ENCODE data around the gene TBC1D17. TPM values are rescaled to one million over a fixed set of nuclear protein-coding genes. Genes with fewer than 3 reads are reported as not detected.
A peak's percentile ranks its signal among the peaks of the same experiment; 100 is the strongest.

TBC1D17 gene
- total and polyA plus RNA-seq, 2 of the 13 experiments (the other 11 are each of a cell fraction or from before 2014, with no cell fraction given): 9.7 to 16.9 TPM

DNA sequence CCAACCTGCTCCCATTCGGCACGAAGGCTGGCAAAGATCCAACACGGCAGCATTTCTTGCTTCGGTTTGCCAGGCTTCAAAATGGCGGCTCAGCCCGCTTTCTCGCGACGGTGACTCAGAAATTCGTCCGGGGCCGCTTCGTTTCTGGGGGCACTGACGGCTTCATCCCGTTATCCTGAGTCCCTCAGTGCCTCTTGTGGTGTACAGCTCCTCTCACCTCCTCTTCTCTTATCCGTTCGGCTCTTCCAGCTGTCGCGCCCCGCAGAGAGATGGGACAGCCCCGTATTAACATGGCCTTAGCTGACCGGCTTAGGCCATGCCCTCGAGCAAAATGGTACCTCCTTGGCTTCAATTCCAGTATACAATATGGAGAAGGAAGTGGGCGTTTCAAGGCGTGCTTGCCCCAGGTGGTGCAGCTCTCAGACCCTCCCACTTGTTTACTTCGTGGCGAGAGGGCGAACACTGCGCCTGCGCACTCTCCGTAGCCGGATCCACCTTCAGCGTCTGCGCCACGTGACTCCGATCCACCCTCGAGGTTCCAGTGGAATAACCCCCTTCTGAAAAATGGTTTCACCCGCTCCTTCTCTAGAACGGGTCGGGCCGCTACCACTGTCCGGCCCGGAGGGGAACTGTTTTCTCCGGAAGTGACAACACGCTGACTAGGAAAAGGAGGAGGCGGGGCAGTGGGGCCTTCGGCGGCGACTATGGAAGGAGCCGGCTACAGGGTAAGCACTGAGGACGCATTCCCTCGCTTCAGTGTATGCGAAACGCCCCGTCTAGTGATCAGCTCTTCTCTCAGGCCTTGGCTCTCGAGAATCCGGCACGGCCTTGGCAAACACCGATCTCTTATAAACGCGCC, at the start of gene TBC1D17, which contains the start of gene AKT1S1 (continued):
- TF ChIP-seq KDM5A (IDR thresholded peaks at IDR 0.05; ENCODE audit: borderline replicate concordance, low read length) (peak; percentile 84), KMT2A (CRISPR knock-in tag; IDR thresholded peaks at IDR 0.05) (no peak), ZSCAN22 (CRISPR knock-in tag; IDR thresholded peaks at IDR 0.05) (no peak), MYC (CRISPR knock-in tag; IDR thresholded peaks at IDR 0.05; ENCODE audit: borderline replicate concordance) (peak; percentile 86), RARG (CRISPR knock-in tag; IDR thresholded peaks at IDR 0.05; ENCODE audit: low read depth) (no peak), NRL (CRISPR knock-in tag; IDR thresholded peaks at IDR 0.05; ENCODE audit: borderline replicate concordance) (no peak), PCBP1 (IDR thresholded peaks at IDR 0.05; ENCODE audit: borderline replicate concordance, low read depth, low read length) (no peak; the same call in 1 of the 2 replicates), MTA1 (CRISPR knock-in tag; IDR thresholded peaks at IDR 0.05; ENCODE audit: borderline replicate concordance) (no peak), ZNF10 (CRISPR knock-in tag; IDR thresholded peaks at IDR 0.05; ENCODE audit: borderline replicate concordance, low read depth) (no peak), FOXM1 (CRISPR knock-in tag; IDR thresholded peaks at IDR 0.05) (no peak), GABPB1 (CRISPR knock-in tag; IDR thresholded peaks at IDR 0.05) (peak; percentile 95), HOXD1 (CRISPR knock-in tag; IDR thresholded peaks at IDR 0.05) (0 out of 2 replicates have a peak, but pooled peaks have one; percentile 19), ZNF253 (CRISPR knock-in tag; IDR thresholded peaks at IDR 0.05; ENCODE audit: borderline replicate concordance) (no peak), SP1 (IDR thresholded peaks at IDR 0.05) (no peak), SP1 (CRISPR knock-in tag; IDR thresholded peaks at IDR 0.05) (peak; percentile 98), FOXJ3 (CRISPR knock-in tag; IDR thresholded peaks at IDR 0.05; ENCODE audit: borderline replicate concordance) (no peak; the same call in 1 of the 2 replicates)
- TF ChIP-seq, protein P1, sequence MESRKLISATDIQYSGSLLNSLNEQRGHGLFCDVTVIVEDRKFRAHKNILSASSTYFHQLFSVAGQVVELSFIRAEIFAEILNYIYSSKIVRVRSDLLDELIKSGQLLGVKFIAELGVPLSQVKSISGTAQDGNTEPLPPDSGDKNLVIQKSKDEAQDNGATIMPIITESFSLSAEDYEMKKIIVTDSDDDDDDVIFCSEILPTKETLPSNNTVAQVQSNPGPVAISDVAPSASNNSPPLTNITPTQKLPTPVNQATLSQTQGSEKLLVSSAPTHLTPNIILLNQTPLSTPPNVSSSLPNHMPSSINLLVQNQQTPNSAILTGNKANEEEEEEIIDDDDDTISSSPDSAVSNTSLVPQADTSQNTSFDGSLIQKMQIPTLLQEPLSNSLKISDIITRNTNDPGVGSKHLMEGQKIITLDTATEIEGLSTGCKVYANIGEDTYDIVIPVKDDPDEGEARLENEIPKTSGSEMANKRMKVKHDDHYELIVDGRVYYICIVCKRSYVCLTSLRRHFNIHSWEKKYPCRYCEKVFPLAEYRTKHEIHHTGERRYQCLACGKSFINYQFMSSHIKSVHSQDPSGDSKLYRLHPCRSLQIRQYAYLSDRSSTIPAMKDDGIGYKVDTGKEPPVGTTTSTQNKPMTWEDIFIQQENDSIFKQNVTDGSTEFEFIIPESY (CRISPR knock-in tag; IDR thresholded peaks at IDR 0.05): no peak
- TF ChIP-seq, protein P2, sequence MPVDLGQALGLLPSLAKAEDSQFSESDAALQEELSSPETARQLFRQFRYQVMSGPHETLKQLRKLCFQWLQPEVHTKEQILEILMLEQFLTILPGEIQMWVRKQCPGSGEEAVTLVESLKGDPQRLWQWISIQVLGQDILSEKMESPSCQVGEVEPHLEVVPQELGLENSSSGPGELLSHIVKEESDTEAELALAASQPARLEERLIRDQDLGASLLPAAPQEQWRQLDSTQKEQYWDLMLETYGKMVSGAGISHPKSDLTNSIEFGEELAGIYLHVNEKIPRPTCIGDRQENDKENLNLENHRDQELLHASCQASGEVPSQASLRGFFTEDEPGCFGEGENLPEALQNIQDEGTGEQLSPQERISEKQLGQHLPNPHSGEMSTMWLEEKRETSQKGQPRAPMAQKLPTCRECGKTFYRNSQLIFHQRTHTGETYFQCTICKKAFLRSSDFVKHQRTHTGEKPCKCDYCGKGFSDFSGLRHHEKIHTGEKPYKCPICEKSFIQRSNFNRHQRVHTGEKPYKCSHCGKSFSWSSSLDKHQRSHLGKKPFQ (CRISPR knock-in tag; IDR thresholded peaks at IDR 0.05; ENCODE audit: insufficient replicate concordance): no peak
- TF ChIP-seq, protein P3, sequence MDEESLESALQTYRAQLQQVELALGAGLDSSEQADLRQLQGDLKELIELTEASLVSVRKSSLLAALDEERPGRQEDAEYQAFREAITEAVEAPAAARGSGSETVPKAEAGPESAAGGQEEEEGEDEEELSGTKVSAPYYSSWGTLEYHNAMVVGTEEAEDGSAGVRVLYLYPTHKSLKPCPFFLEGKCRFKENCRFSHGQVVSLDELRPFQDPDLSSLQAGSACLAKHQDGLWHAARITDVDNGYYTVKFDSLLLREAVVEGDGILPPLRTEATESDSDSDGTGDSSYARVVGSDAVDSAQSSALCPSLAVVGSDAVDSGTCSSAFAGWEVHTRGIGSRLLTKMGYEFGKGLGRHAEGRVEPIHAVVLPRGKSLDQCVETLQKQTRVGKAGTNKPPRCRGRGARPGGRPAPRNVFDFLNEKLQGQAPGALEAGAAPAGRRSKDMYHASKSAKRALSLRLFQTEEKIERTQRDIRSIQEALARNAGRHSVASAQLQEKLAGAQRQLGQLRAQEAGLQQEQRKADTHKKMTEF (CRISPR knock-in tag; IDR thresholded peaks at IDR 0.05): peak; percentile 78; the same call in 1 of the 2 replicates
